GM23338 (cell line): ENCODE measurements around the gene NUP62CL. TPM values are rescaled to one million over a fixed set of nuclear protein-coding genes. Genes with fewer than 3 reads are reported as not detected.

Experiments used
- ATAC-seq: fragments of 200-7000 bp; cut with Tn5 transposase; 3 replicates; pipeline ENCODE4 v1.9.1; 2020
- DNase-seq: peaks from one replicate; pipeline ENCODE4 v3.0.0-alpha.2; 2015; ENCODE audit warnings: low spot score
- H2AFZ ChIP-seq: fragments of 200-600 bp; sonication (generic); 2 replicates; pipeline ENCODE4 v1.8.0; 2016; ENCODE audit warnings: antibody characterized with exemption, mild to moderate bottlenecking, moderate library complexity
- H3F3A ChIP-seq: fragments of 200-600 bp; sonication (generic); replicated peaks from 2 replicates; pipeline ENCODE4 v1.8.0; 2017; ENCODE audit warnings: antibody characterized with exemption, mixed run types, low read depth
- H3K27ac ChIP-seq: fragments of 200-600 bp; sonication (generic); 2 replicates; pipeline ENCODE4 v1.6.1; 2016; ENCODE audit warnings: low read depth
- H3K27me3 ChIP-seq: fragments of 200-600 bp; sonication (generic); 2 replicates; pipeline ENCODE4 v1.8.0; 2016; ENCODE audit warnings: mild to moderate bottlenecking, mixed run types, moderate library complexity; ENCODE audit not compliant: insufficient read depth
- H3K36me3 ChIP-seq: fragments of 200-600 bp; sonication (generic); 2 replicates; pipeline ENCODE4 v1.8.0; 2016; ENCODE audit warnings: mild to moderate bottlenecking; ENCODE audit not compliant: insufficient read depth
- H3K4me1 ChIP-seq: fragments of 200-600 bp; sonication (generic); 2 replicates; pipeline ENCODE4 v1.8.0; 2016; ENCODE audit warnings: mild to moderate bottlenecking, moderate library complexity; ENCODE audit not compliant: insufficient read depth
- H3K4me2 ChIP-seq: fragments of 200-600 bp; sonication (generic); 2 replicates; pipeline ENCODE4 v1.7.1; 2017; ENCODE audit warnings: mixed run types
- H3K4me3 ChIP-seq: fragments of 200-600 bp; sonication (generic); 2 replicates; pipeline ENCODE4 v1.6.1; 2016; ENCODE audit warnings: mixed run types
- H3K79me2 ChIP-seq: fragments of 200-600 bp; sonication (generic); replicated peaks from 2 replicates; pipeline ENCODE4 v1.8.0; 2017; ENCODE audit warnings: mild to moderate bottlenecking; ENCODE audit not compliant: insufficient read depth
- H3K9me2 ChIP-seq: fragments of 200-600 bp; sonication (generic); 2 replicates; pipeline ENCODE4 v1.8.0; 2017; ENCODE audit not compliant: insufficient read depth
- H4K20me1 ChIP-seq: fragments of 200-600 bp; sonication (generic); replicated peaks from 2 replicates; pipeline ENCODE4 v1.8.0; 2017; ENCODE audit warnings: mild to moderate bottlenecking; ENCODE audit not compliant: insufficient read depth
- H3K27ac Mint-ChIP-seq: 2 replicates; pipeline ENCODE4 v1.8.0; 2020; ENCODE audit warnings: inconsistent platforms, mild to moderate bottlenecking, moderate library complexity, mixed read lengths
- H3K27me3 Mint-ChIP-seq: 3 replicates; pipeline ENCODE4 v1.8.0; 2022; ENCODE audit warnings: low read depth, mild to moderate bottlenecking, moderate library complexity, mixed read lengths, inconsistent platforms; ENCODE audit not compliant: insufficient read depth, poor library complexity
- H3K36me3 Mint-ChIP-seq: 3 replicates; pipeline ENCODE4 v1.8.0; 2021; ENCODE audit warnings: low read depth, mild to moderate bottlenecking, inconsistent platforms, moderate library complexity, mixed read lengths
- H3K4me1 Mint-ChIP-seq: 3 replicates; pipeline ENCODE4 v1.8.0; 2020; ENCODE audit warnings: mild to moderate bottlenecking, inconsistent platforms, mixed read lengths
- H3K4me3 Mint-ChIP-seq: 3 replicates; pipeline ENCODE4 v1.8.0; 2021; ENCODE audit warnings: moderate library complexity, mild to moderate bottlenecking, inconsistent platforms, mixed read lengths
- H3K9me3 Mint-ChIP-seq: 3 replicates; pipeline ENCODE4 v1.8.0; 2020; ENCODE audit warnings: moderate library complexity, mild to moderate bottlenecking, inconsistent platforms, mixed read lengths
- CREB1 ChIP-seq: fragments of 250-450 bp; sonication (Bioruptor Pico); IDR thresholded peaks from 2 replicates; pipeline ENCODE4 v1.5.0; 2020; ENCODE audit warnings: low read depth, mild to moderate bottlenecking, moderate library complexity
- EZH2 ChIP-seq: fragments of 200-600 bp; sonication (generic); IDR thresholded peaks from one replicate; pipeline ENCODE4 v1.8.0; 2017; ENCODE audit warnings: antibody characterized with exemption, mild to moderate bottlenecking, low read depth; ENCODE audit not compliant: unreplicated experiment
- EZH2phosphoT487 ChIP-seq: fragments of 200-600 bp; sonication (generic); IDR thresholded peaks from one replicate; pipeline ENCODE4 v1.8.1; 2018; ENCODE audit warnings: antibody characterized with exemption; ENCODE audit not compliant: unreplicated experiment
- JUNB ChIP-seq: IDR thresholded peaks from one replicate; pipeline ENCODE4 v1.6.1; 2016; ENCODE audit warnings: antibody characterized with exemption; ENCODE audit not compliant: unreplicated experiment
- NANOG ChIP-seq: IDR thresholded peaks from 2 replicates; pipeline ENCODE4 v1.6.1; 2016; ENCODE audit warnings: antibody characterized with exemption, borderline replicate concordance
- POLR2AphosphoS5 ChIP-seq: IDR thresholded peaks from 2 replicates; pipeline ENCODE4 v1.6.1; 2016; ENCODE audit warnings: antibody characterized with exemption, low read depth
- STAT1 ChIP-seq: IDR thresholded peaks from one replicate; pipeline ENCODE4 v1.6.1; 2016; ENCODE audit warnings: antibody characterized with exemption; ENCODE audit not compliant: unreplicated experiment
- ZNF114 ChIP-seq: fragments of 250-450 bp; sonication (Bioruptor Pico); IDR thresholded peaks from 2 replicates; pipeline ENCODE4 v1.5.0; 2020; ENCODE audit warnings: mild to moderate bottlenecking, moderate library complexity
- ZNF331 ChIP-seq: fragments of 250-450 bp; sonication (Bioruptor Pico); IDR thresholded peaks from 2 replicates; pipeline ENCODE4 v1.5.0; 2020; ENCODE audit warnings: low read depth, mild to moderate bottlenecking, moderate library complexity
- polyA plus RNA-seq: library from polyadenylated mRNA; unstranded; fragments of >200 nt; fragmentation: Nextera tagmentation; extraction: Ambion mirVana; gene quantifications from 2 replicates; pipeline ENCODE4 v1.2.1, GENCODE V29; 2016
- total RNA-seq: library from RNA; depleted of rRNA; stranded (reverse); fragments of >200 nt; shearing (Covaris generic); gene quantifications from 2 replicates; pipeline ENCODE4 v1.2.3, GENCODE V29; 2014
- TF ChIP-seq, protein P1 (sequence below): IDR thresholded peaks from 2 replicates; pipeline ENCODE4 v1.6.1; 2016; ENCODE audit warnings: antibody characterized with exemption
- TF ChIP-seq, protein P2 (sequence below): fragments of 250-450 bp; sonication (Bioruptor Pico); IDR thresholded peaks from 2 replicates; pipeline ENCODE4 v1.5.0; 2020; ENCODE audit warnings: mild to moderate bottlenecking, moderate library complexity
- TF ChIP-seq, protein P3 (sequence below), 2 experiments: fragments of 200-600 bp in 1 of 2; sonication (generic) in 1 of 2; conservative IDR thresholded peaks; 2 replicates each; pipeline versions ENCODE4 v1.5.1 to v1.6.1; 2016 to 2017; ENCODE audit warnings: antibody characterized with exemption in 2 of 2, low read depth in 2 of 2, mild to moderate bottlenecking in 2 of 2, moderate library complexity in 1 of 2
- TF ChIP-seq, protein P4 (sequence below): IDR thresholded peaks from one replicate; pipeline ENCODE4 v1.6.1; 2018; ENCODE audit warnings: antibody characterized with exemption; ENCODE audit not compliant: unreplicated experiment

Gene NUP62CL
- total and polyA plus RNA-seq, 2 experiments from 2014 or later: 5.8 to 11.2 TPM

DNA sequence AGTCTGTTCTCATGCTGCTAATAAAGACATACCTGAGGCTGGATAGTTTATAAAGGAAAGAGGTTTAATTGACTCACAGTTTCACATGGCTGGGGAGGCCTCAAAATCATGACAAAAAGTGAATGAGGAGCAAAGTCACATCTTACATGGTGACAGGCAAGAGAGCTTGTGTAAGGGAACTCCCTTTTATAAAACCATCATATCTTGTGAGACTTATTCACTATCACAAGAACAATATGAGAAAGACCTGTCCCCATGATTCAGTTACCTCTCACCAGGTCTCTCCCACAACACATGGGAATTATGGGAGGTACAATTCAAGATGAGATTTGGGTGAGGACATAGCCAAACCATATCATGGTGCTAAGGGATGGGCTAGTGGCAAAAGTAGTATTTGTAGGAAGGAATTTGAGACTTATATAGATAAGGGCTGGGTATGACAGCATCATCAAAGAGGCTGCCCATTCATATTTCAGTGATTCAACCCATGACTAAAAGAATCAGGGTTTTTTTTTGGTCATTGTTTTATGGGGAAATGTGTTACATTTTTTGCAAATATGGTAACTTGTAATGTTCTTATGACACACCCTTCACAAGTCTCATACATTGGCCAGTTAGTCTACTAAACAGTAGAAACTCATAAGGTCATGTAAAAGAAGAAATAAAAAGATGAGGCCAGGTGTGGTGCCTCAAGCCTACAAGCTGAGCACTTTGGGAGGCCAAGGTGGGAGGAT is 34.7 kb downstream of the NUP62CL start:
- Histone ChIP-seq H3K27me3 (no peaks in the 10 kb centered on the region), H3K36me3 (no peaks in the 10 kb centered on the region), H2AFZ (no peak overlapping the region), H3K4me1 (peaks cover 2% of the 10 kb centered on the region; the same call in 1 of the 2 replicates), H3K4me3 (no peak overlapping the region), H3F3A (no peaks in the 10 kb centered on the region), H3K27ac (no peak overlapping the region), H4K20me1 (no peaks in the 10 kb centered on the region), H3K79me2 (no peaks in the 10 kb centered on the region), H3K4me2 (no peak overlapping the region), H3K9me2 (no peaks in the 10 kb centered on the region)
- DNase-seq (no peak), ATAC-seq (no peak)
- Mint-ChIP-seq H3K27ac (no peak overlapping the region; the same call in 1 of the 2 replicates), H3K9me3 (no peaks in the 10 kb centered on the region), H3K36me3 (no peaks in the 10 kb centered on the region), H3K4me3 (no peak overlapping the region), H3K4me1 (peaks cover 3% of the 10 kb centered on the region; the same call in 1 of the 3 replicates), H3K27me3 (no peaks in the 10 kb centered on the region)
- TF ChIP-seq, protein P1, sequence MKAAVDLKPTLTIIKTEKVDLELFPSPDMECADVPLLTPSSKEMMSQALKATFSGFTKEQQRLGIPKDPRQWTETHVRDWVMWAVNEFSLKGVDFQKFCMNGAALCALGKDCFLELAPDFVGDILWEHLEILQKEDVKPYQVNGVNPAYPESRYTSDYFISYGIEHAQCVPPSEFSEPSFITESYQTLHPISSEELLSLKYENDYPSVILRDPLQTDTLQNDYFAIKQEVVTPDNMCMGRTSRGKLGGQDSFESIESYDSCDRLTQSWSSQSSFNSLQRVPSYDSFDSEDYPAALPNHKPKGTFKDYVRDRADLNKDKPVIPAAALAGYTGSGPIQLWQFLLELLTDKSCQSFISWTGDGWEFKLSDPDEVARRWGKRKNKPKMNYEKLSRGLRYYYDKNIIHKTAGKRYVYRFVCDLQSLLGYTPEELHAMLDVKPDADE: no peak
- no peak for TF ChIP-seq JUNB
- no peak for TF ChIP-seq ZNF331 (CRISPR knock-in tag)
- TF ChIP-seq, protein P2, sequence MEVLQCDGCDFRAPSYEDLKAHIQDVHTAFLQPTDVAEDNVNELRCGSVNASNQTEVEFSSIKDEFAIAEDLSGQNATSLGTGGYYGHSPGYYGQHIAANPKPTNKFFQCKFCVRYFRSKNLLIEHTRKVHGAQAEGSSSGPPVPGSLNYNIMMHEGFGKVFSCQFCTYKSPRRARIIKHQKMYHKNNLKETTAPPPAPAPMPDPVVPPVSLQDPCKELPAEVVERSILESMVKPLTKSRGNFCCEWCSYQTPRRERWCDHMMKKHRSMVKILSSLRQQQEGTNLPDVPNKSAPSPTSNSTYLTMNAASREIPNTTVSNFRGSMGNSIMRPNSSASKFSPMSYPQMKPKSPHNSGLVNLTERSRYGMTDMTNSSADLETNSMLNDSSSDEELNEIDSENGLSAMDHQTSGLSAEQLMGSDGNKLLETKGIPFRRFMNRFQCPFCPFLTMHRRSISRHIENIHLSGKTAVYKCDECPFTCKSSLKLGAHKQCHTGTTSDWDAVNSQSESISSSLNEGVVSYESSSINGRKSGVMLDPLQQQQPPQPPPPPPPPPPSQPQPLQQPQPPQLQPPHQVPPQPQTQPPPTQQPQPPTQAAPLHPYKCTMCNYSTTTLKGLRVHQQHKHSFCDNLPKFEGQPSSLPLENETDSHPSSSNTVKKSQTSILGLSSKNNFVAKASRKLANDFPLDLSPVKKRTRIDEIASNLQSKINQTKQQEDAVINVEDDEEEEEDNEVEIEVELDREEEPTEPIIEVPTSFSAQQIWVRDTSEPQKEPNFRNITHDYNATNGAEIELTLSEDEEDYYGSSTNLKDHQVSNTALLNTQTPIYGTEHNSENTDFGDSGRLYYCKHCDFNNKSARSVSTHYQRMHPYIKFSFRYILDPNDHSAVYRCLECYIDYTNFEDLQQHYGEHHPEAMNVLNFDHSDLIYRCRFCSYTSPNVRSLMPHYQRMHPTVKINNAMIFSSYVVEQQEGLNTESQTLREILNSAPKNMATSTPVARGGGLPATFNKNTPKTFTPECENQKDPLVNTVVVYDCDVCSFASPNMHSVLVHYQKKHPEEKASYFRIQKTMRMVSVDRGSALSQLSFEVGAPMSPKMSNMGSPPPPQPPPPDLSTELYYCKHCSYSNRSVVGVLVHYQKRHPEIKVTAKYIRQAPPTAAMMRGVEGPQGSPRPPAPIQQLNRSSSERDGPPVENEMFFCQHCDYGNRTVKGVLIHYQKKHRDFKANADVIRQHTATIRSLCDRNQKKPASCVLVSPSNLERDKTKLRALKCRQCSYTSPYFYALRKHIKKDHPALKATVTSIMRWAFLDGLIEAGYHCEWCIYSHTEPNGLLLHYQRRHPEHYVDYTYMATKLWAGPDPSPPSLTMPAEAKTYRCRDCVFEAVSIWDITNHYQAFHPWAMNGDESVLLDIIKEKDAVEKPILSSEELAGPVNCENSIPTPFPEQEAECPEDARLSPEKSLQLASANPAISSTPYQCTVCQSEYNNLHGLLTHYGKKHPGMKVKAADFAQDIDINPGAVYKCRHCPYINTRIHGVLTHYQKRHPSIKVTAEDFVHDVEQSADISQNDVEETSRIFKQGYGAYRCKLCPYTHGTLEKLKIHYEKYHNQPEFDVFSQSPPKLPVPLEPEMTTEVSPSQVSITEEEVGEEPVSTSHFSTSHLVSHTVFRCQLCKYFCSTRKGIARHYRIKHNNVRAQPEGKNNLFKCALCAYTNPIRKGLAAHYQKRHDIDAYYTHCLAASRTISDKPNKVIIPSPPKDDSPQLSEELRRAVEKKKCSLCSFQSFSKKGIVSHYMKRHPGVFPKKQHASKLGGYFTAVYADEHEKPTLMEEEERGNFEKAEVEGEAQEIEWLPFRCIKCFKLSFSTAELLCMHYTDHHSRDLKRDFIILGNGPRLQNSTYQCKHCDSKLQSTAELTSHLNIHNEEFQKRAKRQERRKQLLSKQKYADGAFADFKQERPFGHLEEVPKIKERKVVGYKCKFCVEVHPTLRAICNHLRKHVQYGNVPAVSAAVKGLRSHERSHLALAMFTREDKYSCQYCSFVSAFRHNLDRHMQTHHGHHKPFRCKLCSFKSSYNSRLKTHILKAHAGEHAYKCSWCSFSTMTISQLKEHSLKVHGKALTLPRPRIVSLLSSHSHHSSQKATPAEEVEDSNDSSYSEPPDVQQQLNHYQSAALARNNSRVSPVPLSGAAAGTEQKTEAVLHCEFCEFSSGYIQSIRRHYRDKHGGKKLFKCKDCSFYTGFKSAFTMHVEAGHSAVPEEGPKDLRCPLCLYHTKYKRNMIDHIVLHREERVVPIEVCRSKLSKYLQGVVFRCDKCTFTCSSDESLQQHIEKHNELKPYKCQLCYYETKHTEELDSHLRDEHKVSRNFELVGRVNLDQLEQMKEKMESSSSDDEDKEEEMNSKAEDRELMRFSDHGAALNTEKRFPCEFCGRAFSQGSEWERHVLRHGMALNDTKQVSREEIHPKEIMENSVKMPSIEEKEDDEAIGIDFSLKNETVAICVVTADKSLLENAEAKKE (CRISPR knock-in tag): no peak
- TF ChIP-seq, protein P3, sequence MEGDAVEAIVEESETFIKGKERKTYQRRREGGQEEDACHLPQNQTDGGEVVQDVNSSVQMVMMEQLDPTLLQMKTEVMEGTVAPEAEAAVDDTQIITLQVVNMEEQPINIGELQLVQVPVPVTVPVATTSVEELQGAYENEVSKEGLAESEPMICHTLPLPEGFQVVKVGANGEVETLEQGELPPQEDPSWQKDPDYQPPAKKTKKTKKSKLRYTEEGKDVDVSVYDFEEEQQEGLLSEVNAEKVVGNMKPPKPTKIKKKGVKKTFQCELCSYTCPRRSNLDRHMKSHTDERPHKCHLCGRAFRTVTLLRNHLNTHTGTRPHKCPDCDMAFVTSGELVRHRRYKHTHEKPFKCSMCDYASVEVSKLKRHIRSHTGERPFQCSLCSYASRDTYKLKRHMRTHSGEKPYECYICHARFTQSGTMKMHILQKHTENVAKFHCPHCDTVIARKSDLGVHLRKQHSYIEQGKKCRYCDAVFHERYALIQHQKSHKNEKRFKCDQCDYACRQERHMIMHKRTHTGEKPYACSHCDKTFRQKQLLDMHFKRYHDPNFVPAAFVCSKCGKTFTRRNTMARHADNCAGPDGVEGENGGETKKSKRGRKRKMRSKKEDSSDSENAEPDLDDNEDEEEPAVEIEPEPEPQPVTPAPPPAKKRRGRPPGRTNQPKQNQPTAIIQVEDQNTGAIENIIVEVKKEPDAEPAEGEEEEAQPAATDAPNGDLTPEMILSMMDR (conservative IDR thresholded peaks at IDR 0.05; ENCODE audit: low read depth in 2 of 2): no peak
- no peak for TF ChIP-seq POLR2AphosphoS5
- no peak for TF ChIP-seq CREB1 (CRISPR knock-in tag)
- TF ChIP-seq, protein P4, sequence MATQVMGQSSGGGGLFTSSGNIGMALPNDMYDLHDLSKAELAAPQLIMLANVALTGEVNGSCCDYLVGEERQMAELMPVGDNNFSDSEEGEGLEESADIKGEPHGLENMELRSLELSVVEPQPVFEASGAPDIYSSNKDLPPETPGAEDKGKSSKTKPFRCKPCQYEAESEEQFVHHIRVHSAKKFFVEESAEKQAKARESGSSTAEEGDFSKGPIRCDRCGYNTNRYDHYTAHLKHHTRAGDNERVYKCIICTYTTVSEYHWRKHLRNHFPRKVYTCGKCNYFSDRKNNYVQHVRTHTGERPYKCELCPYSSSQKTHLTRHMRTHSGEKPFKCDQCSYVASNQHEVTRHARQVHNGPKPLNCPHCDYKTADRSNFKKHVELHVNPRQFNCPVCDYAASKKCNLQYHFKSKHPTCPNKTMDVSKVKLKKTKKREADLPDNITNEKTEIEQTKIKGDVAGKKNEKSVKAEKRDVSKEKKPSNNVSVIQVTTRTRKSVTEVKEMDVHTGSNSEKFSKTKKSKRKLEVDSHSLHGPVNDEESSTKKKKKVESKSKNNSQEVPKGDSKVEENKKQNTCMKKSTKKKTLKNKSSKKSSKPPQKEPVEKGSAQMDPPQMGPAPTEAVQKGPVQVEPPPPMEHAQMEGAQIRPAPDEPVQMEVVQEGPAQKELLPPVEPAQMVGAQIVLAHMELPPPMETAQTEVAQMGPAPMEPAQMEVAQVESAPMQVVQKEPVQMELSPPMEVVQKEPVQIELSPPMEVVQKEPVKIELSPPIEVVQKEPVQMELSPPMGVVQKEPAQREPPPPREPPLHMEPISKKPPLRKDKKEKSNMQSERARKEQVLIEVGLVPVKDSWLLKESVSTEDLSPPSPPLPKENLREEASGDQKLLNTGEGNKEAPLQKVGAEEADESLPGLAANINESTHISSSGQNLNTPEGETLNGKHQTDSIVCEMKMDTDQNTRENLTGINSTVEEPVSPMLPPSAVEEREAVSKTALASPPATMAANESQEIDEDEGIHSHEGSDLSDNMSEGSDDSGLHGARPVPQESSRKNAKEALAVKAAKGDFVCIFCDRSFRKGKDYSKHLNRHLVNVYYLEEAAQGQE: no peak
- no peak for TF ChIP-seq EZH2
- no peak for TF ChIP-seq NANOG
- TF ChIP-seq EZH2phosphoT487: no peak
- TF ChIP-seq STAT1: no peak
- no peak for TF ChIP-seq ZNF114 (CRISPR knock-in tag)
